Glomerular visceral epithelial cell (primary cell): ENCODE measurements around the gene ATP11A.

Experiments
- DNase-seq: peaks from one replicate; pipeline ENCODE4 v3.0.0-alpha.2; 2016; ENCODE audit errors: extremely low spot score

Gene ATP11A

DNA sequence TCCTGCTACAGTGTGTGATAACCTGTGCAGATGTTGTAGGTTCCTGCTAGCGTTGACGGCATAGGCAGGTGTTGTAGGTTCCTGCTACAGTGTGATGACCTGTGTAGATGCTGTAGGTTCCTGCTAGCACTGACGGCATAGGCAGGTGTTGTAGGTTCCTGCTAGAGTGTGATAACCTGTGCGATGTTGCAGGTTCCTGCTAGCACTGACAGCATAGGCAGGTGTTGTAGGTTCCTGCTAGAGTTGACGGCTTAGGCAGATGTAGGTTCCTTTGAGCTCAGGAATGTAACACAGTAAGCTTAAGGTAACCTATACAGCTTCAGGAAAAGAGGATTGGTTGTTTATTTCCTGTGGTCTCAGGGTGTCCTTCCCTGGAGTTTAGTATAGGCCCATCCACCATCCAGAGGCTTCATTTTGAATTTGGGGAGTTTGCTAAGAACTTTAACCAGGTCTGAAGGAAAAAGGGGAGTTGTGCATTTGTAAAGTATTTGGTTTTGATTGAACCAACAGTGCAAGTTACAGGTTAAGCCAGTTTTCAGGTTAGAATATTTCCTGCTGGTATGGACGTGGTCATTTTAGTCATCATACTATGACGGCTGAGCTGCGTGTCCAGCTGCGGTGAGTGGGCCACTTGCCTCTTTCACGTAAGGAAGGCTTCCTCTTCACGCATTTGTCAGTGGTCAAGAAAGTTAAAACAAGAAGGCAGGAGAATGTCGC, 53.8 kb downstream of the ATP11A start:
- no peak for DNase-seq

- peak; percentile 40 for DNase-seq
These were observed 54.6 kb downstream of the ATP11A start for GRCh38 chr13:112744168-112745021.

GRCh38 chr13:112746044-112746443, 56.2 kb downstream of the ATP11A start:
- DNase-seq, result no peak

GRCh38 chr13:112747256-112747655, 57.4 kb downstream of the ATP11A start:
- DNase-seq, result peak; percentile 22

GRCh38 chr13:112748947-112749735, 59.3 kb downstream of the ATP11A start:
- DNase-seq, result no peak

DNA sequence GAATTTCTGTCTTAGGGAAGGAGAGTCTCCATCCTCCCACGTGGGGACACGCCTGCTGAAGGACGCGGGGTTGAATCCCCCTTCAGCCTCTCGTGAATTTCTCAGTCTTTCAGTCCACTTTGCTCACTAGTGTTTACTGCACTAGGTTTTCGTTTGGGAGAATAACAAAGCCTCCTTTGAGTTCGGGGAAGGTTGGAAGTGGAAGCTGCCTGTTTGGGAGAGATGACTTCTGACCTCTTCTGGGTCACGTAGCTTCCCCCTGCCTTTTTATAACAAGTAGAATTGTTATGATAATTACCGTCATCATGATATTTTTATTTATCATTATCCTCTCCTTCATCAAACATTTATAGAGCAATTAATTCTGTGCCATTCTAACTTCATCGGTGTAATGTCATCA, 60.7 kb downstream of the ATP11A start:
- no peak for DNase-seq

GRCh38 chr13:112751617-112752016, 61.8 kb downstream of the ATP11A start:
- DNase-seq, result no peak

DNA sequence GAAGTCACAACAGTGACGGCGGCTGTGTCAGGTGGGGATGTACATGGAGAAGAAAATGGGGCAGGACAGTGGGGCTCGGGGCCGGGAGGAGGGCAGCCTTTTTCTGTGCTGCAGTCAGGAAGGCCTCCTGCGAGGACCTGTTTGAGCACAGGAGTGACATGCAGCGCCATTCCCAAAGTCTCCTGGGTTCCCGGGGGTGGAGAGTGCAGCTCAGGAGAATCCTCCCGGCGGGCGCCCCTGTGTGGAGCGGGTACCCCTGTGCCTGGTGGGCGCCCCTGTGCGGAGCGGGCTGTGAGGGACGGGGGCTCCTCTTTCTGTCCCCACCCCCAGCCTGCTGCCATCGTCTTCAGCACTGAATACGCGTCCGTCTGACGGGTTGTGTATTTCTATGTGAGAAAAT, 62.4 kb downstream of the ATP11A start:
- no peak for DNase-seq

- DNase-seq, result peak; percentile 37
These were observed 63.1 kb downstream of the ATP11A start for GRCh38 chr13:112752711-112753541.

DNA sequence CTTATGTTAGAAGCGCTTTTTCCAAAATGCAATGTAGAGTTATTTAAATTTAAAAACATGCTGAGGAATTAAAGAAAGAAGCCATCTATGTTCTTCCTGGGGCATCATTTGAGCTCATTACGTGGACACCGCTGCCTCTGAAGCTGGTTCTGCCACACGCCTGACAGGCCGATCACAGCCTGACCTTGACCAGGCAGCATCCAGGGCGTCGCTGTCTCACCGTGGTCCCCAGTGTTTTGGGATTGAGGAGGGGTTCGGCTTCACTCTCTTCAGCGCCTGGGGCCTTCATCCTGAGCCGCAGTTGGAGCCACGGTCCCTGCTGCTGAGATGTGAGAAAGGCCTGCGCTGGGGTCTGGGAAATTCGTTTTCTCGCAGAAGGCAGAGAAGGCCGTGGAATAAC, 64.0 kb downstream of the ATP11A start:
- DNase-seq, result no peak

GRCh38 chr13:112754281-112755025, 64.6 kb downstream of the ATP11A start:
- DNase-seq, result no peak

GRCh38 chr13:112755331-112755730, 65.5 kb downstream of the ATP11A start:
- DNase-seq, result no peak

DNA sequence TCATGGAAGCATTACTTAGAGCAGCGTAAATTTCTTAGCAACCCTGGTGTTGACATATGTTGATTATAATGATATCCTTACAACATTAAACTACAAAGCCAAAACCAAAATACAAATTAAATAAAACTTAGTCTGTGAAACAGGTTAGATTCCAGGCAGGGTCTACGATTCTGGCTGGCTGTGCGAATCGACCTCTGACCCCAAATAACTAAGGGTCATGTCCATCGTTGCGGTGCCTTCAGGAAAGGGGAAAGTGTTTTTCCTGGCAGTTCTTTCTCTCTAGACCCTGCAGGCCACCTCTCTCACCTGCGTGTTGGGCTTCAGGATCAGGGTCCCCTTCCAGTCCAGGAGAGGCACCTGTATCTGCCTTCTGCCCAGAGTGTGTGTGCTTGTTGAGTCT, 66.2 kb downstream of the ATP11A start:
- DNase-seq, result no peak

- DNase-seq, result no peak
These were observed 66.7 kb downstream of the ATP11A start for GRCh38 chr13:112756511-112756966.

- DNase-seq, result no peak
These were observed 67.3 kb downstream of the ATP11A start for GRCh38 chr13:112756967-112757758.

- no peak for DNase-seq
These were observed 67.9 kb downstream of the ATP11A start for GRCh38 chr13:112757759-112758086.

- peak; percentile 55 for DNase-seq
These were observed 69.2 kb downstream of the ATP11A start for GRCh38 chr13:112759053-112759452.

- no peak for DNase-seq
These were observed 70.0 kb downstream of the ATP11A start for GRCh38 chr13:112759827-112760226.

- DNase-seq, result no peak
These were observed 70.6 kb downstream of the ATP11A start for GRCh38 chr13:112760435-112760834.

DNA sequence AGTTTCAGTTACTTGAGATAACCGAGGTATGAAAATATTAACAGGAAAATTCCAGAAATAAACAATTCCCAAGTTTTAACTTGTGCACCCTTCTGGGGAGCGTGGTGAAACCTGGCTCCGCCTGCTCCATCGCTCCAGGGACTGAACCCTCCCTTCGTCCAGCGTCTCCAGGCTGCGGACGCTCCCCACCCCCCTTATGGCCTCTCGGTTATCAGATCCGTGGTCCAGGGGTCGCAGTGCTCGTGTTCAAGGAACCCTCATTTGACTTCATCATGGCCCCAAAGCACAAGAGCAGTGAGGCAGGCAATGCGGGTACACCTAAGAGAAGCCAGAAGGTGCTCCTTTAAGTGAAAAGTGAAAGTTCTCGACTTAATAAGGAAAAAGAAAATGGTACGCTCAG, 71.1 kb downstream of the ATP11A start:
- no peak for DNase-seq
